ENCODE measurements around the gene GASK1A. TPM values are rescaled to one million over a fixed set of nuclear protein-coding genes. Genes with fewer than 3 reads are reported as not detected.

The GASK1A gene
- total and polyA plus RNA-seq, 2 of the 4 experiments (the other 2 are of a cell fraction) = 0.18 to 0.19 TPM

DNA sequence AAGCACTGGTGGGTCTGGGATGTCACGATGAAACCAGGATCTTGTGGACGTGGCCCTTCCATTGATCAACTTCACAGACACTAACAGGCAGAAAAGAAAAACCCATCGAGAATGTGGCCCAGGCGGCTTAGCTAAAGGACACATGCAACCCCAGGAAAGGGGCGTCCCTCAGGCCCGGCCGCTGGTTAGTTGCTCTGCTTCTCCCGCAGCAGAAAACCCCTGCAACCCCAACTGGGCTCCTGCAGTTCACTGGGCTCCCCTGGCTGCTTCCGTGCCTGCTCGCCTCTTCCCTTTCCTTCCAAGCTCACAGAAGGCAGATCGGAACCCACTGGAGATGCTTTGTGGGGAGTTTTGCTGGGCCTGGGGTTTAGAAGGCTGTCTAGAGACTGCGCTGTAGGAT lies 1.1 kb downstream of the GASK1A start:
- no TSS peak for BruUV-seq (replicated peaks)
- Histone ChIP-seq H3K4me2 (ENCODE audit: low read depth, low read length) (no peak overlapping the region), H2BK120ac (ENCODE audit: low read depth, low read length) (no peak overlapping the region), H3K56ac (ENCODE audit: extremely low read depth, insufficient read depth, low read length) (no peak overlapping the region), H4K8ac (ENCODE audit: low read depth in 2 of 2, low read length in 2 of 2) (no peak overlapping the region), H3K4me1 (ENCODE audit: control insufficient read depth, insufficient read depth, low read length) (no peaks in the 10 kb centered on the region), H3K4me3 (ENCODE audit: insufficient read depth, low read depth, low read length) (no peak overlapping the region), H2BK20ac (ENCODE audit: low read depth, low read length) (no peak overlapping the region), H4K5ac (ENCODE audit: low read depth, low read length) (no peak overlapping the region), H2BK15ac (ENCODE audit: low read depth, low read length) (no peak overlapping the region), H3K79me1 (ENCODE audit: low read depth in 1 of 2, low read length in 2 of 2) (no peaks in the 10 kb centered on the region), H2AK5ac (ENCODE audit: low read depth, low read length) (no peak overlapping the region), H3K27me3 (ENCODE audit: control insufficient read depth, insufficient read depth, low read length) (peaks cover 40% of the 10 kb centered on the region), H3K4ac (ENCODE audit: low read depth, low read length) (no peak overlapping the region), H3K9me3 (ENCODE audit: control insufficient read depth, insufficient read depth, low read length) (peaks cover 8% of the 10 kb centered on the region), H3K36me3 (ENCODE audit: control insufficient read depth, insufficient read depth, low read length) (no peaks in the 10 kb centered on the region), H3K23ac (ENCODE audit: low read depth, low read length) (no peak overlapping the region), H2AFZ (replicated peaks; ENCODE audit: low read length, poor library complexity) (no peak overlapping the region), H3K14ac (replicated peaks; ENCODE audit: low read depth, low read length) (no peak overlapping the region), H3K9ac (ENCODE audit: low read depth, low read length) (no peak overlapping the region), H4K91ac (ENCODE audit: insufficient read depth, low read depth, low read length) (no peak overlapping the region), H2BK5ac (ENCODE audit: low read depth, low read length, poor library complexity, severe bottlenecking) (no peak overlapping the region), H3K9me1 (ENCODE audit: insufficient read depth, low read length) (no peaks in the 10 kb centered on the region), H4K20me1 (ENCODE audit: insufficient read depth, low read length) (no peaks in the 10 kb centered on the region), H3K27ac (ENCODE audit: insufficient read depth, low read length) (no peak overlapping the region), H2AK9ac (replicated peaks; ENCODE audit: low read depth, low read length, poor library complexity) (no peak overlapping the region), H3K18ac (ENCODE audit: low read depth, low read length) (no peak overlapping the region)
- ATAC-seq (ENCODE audit: low read depth) = no peak
- intact Hi-C loops (cut with micrococcal nuclease) = no loop called here
- in situ Hi-C loops (cut with MboI; ENCODE audit: low sequenced_read_pairs) = no loop called here
- no peak for TF ChIP-seq FOS (IDR thresholded peaks at IDR 0.05; ENCODE audit: low read depth, low read length)
- no peak for TF ChIP-seq CEBPB (IDR thresholded peaks at IDR 0.05; ENCODE audit: low read depth, low read length)
- no peak for TF ChIP-seq MAFK (IDR thresholded peaks at IDR 0.05; ENCODE audit: low read depth, low read length)
- no peak for TF ChIP-seq MXI1 (IDR thresholded peaks at IDR 0.05; ENCODE audit: borderline replicate concordance, low read depth, low read length)
- no peak for TF ChIP-seq RAD21 (IDR thresholded peaks at IDR 0.05; ENCODE audit: low read length)
- no peak for TF ChIP-seq CHD1 (IDR thresholded peaks at IDR 0.05; ENCODE audit: low read depth, low read length)
- TF ChIP-seq, protein P1, sequence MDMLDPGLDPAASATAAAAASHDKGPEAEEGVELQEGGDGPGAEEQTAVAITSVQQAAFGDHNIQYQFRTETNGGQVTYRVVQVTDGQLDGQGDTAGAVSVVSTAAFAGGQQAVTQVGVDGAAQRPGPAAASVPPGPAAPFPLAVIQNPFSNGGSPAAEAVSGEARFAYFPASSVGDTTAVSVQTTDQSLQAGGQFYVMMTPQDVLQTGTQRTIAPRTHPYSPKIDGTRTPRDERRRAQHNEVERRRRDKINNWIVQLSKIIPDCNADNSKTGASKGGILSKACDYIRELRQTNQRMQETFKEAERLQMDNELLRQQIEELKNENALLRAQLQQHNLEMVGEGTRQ (IDR thresholded peaks at IDR 0.05; ENCODE audit: low read depth, low read length) = no peak
- no peak for TF ChIP-seq MAZ (IDR thresholded peaks at IDR 0.05; ENCODE audit: borderline replicate concordance, low read depth, low read length)
- no peak for TF ChIP-seq SMC3 (IDR thresholded peaks at IDR 0.05; ENCODE audit: low read depth, low read length)
- no peak for TF ChIP-seq NFE2L2 (IDR thresholded peaks at IDR 0.05; ENCODE audit: low read depth, low read length)
- dilution Hi-C loops (cut with HindIII; ENCODE audit: low sequenced_read_pairs, unreplicated experiment) = no loop called here
- no CpG with 5 or more reads among the region's 12 CpGs for WGBS, 2 experiments (ENCODE audit: extremely low coverage in 2 of 2, insufficient read length in 1 of 2)
- POLR2A ChIA-PET (ENCODE audit: unreplicated experiment) = no interaction called here
- CTCF ChIA-PET = no interaction called here
- DNase-seq = no peak

All from IMR-90 (cell line).